Activated CD8-positive, alpha-beta memory T cell treated with anti-CD3 and anti-CD28 coated beads for 24 hours (primary cell): ENCODE data around the gene NR1H2.
"Not testable (repeated sequence)": the region's sequence is repeated elsewhere in the genome, so short reads cannot be mapped to it uniquely, and the experiment has no call there.

Source experiments
- DNase-seq: peaks from one replicate; pipeline ENCODE4 v3.0.0-alpha.2; 2020

NR1H2 gene

DNA sequence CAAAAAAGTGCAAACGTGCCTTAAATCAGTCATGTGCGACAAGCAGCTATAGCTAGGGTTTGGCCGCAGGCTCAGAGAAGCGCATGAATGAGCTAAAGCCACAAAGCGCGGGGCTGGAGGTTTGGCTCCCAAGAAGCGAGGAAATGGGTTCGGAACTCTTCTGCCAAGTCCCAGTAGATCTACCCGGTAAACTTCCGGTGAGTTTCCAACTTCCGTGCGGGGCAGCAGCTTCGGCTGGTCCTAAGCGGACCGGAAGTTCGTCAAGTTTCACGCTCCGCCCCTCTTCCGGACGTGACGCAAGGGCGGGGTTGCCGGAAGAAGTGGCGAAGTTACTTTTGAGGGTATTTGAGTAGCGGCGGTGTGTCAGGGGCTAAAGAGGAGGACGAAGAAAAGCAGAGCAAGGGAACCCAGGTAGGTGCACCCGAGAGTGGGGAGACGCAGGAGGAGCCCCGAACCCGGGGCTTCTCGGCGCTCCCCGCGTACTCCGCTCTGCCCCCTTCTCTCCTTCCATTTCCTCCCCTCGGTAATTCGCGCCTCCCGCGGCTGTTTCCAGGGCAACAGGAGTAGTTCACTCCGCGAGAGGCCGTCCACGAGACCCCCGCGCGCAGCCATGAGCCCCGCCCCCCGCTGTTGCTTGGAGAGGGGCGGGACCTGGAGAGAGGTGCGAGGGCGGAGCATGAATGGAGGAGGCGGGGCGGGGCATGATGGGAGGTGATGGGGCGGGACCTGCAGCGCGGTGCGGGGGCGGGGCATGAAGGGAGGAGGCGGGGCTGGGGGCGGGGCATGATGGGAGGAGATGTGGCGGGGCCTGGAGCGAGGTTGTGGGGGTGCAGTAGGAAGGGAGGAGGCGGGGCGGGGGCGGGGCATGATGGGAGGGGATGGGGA, at the start of gene NR1H2:
NR1H2 (plus strand) TSS at position 292 of the 885 bp plus-strand sequence. CDS start 1,149 bp downstream, outside the sequence.
- peak; percentile 97 for DNase-seq

DNA sequence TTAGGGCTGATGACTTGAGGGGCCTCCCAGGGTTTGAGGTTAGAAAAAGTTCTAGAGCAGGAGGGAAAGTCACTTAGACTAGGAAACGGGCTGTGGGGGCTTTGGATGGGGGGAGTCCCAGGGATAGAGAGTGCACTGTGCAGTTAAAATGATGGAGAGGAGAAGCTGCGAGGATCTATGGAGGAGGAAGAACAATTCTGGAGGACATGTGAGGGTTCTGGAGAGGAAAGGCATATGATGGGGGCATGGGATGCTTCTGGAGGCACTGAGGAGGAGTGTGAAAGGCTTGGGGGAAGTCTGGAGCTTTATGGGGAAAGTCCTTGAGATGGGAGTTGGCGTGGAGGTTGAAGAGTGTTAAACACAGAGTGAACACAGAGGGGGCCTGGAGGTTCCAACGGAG, 49.2 kb upstream of the NR1H2 start:
- no peak for DNase-seq

DNA sequence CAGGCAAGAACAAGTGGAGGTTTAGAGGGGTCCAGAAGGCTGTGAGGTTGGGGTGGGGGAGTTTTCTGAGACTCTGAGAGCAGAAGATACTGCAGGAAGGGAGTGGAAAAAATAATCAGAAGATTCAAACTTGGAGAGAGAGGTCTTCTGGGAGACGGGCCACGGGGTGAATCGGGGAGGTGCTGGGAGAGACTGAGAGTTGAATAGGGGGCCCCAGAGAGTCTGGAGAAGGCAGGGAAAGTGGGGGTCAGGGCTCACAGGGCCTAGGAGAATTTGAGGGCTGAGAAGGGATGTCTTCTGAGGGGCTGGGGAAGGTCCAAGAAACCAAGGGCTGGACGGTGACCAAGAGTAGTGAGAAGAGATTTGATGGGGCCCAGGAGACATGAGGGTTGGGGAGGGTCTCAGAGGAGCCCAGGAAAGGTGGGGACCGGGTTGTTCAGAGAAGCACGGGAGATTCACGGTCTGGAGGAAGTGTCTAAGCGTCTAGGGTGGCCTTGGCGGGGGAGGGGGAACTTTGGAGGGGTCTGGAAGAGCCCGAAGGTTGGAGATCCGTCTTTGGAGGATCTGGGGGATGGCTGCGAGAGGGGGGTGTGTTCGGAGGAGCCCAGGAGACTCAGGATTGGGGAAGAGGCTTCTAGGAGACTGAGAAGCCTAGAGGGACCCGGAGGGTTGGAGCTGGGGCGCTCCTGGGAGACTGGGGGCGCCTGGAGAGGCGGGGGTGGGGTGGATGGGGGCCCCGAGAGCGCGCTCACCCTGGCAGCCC, 48.6 kb upstream of the NR1H2 start:
- DNase-seq = no peak

DNA sequence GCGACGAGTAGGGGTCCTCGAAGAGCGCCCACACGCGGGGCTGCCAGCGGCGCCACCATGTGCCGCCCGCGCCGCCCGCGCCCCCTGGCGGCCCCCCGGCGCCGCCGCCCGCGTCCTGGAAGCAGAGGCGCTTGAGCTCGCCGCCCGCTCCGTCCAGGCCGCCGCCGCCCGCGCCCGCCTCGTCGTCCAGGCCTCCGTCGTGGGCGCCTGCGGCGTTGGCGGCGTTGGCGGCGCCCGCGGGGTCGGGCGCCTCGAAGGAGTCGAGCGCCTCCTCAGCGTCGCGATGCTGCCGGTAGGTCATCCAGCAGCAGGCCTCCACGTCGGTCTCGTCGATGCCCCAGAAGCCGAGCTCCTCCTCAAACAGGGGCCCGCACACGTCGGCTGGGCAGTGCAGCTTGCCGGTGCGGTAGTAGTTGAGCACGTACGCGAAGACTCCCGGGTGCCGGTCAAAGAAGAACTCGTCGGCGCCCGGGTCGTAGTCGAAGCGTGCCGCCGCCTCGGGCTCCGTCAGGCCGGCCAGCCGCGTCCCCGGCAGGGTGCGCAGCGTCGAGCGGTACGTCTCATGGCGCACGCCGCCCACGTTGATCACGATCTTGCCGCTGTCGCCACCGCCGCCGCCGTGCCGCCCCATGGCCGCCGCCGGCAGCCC, 47.9 kb upstream of the NR1H2 start:
- peak; percentile 64 for DNase-seq

DNA sequence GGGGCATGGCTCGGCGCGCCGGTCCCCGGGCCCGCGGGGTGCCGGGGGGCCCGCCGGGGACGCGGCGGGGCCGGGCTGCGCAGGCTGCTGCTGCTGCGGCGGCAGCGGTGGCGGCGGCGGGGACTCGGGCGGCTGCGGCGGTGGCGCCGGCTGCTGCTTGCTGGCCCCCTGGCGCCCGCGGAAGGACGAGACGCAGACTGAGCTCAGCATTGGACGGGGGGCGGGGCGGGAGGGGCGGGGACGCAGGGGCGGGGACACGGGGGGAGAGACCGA, 47.4 kb upstream of the NR1H2 start:
- DNase-seq = no peak

DNA sequence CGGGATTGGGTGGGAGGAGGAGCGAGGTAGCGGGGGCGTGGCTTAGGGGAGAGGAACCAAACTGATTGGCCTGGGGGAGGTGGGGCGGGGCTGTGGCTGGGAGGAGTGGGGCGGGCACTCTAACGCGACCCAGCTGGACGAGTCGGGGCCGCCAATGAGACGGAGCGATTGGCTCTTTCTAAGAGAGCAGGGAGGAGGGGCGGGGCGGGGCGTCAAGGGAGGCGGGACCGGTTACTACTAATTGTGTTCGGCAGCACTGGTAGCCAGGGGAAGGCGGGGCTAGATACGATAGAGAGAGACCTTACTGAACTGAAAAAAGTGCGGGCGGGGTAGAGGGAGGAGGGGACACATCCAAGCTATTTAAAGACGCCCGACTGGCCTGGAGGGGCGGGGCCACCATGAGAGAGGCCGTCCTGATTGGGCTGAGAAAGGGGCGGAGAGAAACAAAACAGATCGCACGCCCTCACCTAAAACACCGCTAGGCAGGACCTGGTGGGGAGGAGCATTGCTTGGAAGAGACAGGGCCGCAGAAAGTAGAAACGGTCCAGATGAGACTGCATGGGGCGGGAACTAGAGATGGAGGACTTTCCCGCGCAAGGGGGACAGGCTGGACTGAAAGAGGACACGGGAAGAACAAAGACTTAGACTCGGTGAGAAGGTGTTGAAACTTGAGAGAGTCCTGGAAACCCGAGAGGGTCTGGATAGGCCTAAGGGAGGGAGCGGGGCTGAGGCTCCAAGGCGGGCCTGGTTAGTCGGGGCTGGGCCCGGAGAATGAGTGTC, 46.9 kb upstream of the NR1H2 start, which contains the start of gene KCNC3:
KCNC3 (minus strand) TSS at position 232 of the 780 bp plus-strand sequence. CDS start 295 bp downstream, outside the sequence.
- peak; percentile 84 for DNase-seq

DNA sequence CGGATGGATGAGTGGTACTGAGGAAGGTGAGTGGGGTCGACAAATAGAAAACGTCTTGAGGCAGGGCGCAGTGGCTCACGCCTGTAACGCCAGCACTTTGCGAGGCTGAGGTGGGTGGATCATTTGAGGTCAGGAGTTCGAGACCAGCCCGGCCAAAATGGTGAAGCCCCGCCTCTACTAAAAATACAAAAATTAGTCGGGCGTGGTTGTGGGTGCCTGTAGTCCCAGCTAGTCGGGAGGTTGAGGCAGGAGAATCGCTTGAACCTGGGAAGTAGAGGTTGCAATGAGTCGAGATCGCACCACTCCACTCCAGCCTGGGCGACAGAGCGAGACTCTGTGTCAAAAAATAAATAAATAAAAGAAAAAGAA, 46.3 kb upstream of the NR1H2 start:
- not testable (repeated sequence) for DNase-seq

DNA sequence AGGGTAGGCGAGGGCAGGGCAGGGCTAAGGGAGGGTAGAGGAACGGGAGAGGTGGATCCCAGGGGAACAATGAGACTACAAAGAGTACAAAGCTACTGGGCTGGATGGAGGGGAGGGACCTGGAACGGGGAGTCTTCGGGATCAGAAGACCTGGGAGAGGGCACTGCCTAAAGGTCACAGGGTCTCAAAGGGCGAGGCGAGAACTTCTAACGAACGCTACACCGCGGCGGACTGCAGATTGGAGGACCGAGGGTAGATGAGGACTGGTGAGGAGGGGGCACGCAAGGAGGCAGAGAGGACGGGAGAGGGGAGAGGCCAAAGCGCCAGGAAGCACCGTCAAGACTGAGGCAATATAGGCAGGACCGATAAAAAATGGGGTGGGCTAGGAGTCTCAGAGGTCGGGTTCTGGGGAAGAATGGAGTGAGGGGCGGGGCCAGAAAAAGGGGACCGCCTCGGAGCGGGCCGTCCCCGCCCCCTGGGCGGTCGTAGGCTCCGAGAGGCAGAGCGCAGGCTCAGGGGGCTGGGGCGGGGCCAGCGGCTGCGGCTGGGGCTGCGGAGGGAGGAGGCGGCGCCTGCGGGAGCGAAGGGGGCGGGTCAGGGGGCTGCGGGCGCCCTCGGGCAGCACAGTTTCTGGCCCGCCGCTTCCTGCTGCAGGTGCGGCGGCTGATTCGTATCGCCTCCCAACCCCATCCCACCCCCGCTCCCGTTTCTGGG, 45.7 kb upstream of the NR1H2 start:
- DNase-seq = peak; percentile 83

DNA sequence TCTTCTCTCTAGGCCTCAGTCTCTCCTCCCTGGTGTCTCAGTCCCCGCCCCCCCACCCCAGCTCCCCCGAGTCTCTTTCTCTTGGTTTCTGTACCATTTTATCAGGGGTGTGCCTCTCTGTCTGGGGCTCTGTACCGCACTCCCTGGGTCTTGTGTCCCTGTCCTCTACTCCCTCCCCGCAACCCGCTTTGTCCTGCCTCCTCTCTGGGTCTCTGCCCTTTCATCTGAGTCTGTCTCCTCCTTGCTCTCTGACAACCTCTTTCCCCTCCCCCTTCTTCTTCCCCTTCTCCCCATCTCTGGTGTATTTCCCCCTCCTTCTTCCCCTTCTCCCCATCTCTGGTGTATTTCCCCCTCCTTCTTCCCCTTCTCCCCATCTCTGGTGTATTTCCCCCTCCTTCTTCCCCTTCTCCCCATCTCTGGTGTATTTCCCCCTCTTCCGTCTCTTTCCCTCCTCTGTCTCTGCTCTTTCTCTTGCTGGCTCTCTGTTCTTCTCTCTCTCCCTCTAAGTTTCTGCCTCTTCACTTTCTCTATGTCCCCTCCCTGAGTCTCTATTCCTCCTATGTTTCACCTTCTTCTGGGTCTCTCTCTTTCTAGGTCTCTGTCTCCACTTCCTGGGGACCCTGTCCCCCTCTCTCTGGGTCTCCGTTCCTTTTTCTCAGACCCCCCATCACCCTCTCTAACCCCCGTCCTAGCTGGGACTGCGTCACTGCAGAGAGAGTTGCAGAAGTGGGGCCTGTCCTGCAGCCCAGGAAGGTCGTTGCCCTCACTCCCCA, 44.9 kb upstream of the NR1H2 start:
- no peak for DNase-seq

DNA sequence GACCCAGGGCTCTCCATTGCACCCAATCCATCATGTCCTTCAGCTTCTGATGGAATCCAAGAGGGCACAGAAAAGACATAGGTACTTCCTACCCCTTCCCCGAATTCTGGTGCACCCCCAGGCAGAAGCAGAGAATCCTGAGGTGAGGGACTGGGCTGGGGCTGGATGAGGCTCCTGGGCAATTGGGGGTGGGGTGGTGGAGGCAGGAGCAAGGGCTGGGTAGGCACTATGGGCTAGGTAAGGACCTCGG, 44.3 kb upstream of the NR1H2 start:
- no peak for DNase-seq

DNA sequence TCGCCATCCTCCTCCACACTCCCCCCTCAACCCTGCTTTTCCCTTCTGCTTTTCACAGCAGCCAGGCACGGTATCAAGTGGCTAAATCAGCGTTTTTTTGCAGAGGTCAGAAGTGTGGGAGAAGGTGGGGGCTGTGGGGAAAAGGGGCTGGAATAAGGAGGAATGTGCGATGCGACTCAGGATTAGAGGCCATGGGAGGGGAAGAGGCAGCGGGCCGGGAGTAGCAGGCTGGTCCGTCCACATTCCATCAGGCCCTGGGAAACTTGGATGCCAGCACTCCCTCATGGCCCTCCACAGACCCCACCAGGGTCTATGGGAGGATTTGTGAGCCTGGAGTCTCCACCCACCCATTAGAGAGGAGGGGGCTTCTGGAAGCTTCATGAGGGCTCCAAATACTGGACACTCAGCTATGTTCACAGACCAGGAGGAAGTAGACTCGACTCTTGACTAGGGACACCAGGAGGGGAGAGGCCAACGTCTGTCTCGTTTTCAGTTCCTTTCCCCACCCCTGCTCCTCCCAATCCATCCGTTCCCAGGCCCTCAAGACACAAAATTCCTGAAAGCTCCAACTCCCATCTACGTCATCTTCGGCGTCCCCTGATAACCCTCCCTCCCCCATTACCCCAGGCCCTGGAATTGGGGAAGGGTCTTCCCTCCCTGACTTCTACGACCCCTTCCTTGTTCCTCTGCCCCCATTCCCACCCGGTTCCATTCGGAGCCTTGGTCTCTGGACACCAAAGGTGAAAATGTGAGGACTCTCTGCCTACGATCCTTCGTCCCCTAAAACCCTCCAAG, 43.8 kb upstream of the NR1H2 start:
- no peak for DNase-seq

DNA sequence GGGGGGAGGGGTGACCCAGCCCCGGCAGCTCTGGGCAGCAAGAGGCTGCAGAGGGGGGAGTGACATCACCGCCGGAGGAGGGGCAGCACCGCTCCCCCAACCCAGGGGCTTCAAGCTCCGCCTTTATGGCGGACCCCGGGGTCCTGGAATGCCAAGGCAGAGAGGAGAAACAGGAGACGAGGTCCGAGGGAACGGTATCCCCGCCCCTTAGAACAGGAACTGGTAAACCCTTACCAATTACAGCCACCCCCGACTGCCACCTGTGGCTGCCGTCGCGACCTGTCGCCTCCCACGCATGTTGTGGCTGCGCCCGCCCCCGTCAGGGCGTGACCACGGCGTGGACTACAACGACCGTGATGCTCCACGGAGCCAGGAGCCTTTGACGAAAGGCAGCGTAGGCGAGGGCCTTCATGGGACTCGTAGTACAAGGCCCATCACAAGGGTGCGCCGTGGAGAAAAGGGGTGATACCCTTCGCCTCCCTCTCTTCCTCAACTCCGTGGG, 43.0 kb upstream of the NR1H2 start:
- DNase-seq = peak; percentile 94

DNA sequence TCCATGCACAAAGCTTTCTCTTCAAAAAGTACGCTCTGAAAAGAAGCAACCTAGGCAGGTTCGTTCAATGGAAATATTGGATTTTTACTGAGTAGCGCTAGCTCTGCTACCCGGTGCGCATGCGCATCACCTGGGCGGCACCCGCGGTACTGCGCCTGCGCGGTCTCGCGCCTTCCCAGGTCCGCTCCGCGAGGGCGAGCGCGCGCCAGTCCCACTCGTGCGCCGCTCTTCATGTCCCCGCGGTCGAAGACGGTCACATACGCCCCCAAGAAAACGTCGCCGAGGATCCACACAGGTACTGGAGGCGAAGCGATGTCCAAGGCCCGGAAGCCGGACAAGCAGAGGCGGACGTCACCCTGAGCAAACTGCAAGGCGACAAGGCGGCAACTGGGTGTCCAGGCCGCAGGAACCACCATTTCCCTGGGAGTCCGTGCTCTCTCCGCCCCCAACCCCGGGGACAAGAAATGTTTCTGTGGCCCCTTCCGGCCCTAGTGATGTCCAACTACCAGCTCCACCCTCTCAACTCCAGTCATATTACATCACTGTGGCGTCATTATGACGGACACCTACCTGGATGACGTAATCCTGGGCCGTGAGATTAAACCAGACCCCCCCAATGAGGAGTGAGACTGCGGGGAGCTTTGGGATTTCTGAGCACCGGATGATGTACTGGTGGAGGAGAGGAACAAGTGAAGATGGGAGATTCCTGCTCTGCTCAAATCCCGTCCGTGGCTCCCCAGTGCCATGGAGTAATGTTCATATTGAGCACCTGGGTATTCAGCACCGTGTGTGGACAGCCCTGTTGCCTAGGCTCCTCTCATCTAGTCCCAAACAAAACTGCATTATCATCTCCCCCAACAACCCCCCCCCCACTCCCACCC, 42.3 kb upstream of the NR1H2 start:
- peak; percentile 95 for DNase-seq

DNA sequence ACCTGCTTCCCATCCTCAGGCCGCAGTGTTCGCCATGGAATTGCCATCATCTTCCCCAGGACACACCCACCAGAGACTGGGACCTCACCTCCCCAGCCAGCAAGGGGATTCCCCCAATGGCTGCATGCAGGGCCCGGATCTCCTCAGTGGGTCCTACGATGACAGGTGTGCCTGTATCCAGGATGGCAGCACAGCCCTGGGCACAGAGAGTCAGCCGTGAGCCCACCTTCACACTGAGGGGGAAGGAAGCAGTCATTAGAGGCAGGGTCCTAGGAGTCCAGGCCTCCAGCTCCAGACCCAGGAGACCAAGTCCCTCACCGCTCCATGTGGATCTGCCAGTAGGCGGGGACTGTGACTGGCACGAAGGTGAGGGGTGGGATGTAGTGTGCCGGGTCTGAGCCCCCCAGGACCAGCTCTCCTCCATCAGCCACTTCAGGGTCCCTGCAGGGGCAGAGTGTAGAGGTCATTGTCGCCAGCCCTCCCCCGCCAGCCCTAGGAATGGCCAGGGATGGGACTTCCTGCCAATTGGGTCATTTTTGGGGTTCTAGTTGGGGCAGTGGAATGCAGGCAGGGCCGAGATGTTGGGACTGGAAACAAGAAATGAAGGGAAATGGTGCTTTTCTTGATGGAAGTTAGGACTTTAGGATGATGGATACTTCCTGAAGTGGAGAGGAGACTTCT, 41.4 kb upstream of the NR1H2 start:
- no peak for DNase-seq

DNA sequence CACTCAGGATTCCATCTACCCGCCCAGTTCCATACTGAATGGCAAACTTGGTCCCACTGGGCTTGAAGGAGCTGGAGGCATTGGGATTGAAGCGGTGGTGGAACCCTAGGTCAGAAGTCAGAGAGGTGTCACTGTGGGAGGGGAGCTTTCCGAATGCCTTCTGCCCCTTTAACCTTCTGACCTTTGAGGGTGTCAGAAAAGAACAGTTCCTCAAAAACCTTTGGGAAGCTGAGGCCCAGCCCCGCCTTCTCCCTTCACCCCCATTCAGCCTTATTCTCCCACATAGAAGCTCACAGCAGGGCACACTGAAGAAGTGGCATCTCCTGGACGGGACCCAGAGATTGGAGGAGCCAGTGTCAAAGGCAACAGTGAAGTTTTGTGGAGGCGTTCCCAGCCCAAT, 39.2 kb upstream of the NR1H2 start:
- DNase-seq = not testable (repeated sequence)

DNA sequence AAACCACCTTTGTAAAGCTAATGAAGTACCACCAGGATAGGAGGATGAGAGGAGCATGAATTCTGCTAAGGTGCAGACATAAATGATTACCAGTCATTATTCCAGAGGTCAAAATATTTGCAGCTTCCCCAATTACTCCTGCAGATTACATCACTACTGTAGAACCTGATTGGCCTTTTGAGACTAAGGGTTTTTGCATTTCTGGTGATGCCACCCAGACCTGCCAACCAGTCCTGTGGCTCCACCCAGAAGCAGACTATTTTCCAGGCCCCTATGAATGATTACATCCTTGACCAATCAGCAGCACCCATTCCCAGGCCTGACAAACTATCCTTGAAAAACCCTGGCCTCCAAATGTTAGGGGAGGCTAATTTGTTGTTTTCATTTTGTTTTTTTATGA, 35.9 kb upstream of the NR1H2 start:
- DNase-seq = no peak

DNA sequence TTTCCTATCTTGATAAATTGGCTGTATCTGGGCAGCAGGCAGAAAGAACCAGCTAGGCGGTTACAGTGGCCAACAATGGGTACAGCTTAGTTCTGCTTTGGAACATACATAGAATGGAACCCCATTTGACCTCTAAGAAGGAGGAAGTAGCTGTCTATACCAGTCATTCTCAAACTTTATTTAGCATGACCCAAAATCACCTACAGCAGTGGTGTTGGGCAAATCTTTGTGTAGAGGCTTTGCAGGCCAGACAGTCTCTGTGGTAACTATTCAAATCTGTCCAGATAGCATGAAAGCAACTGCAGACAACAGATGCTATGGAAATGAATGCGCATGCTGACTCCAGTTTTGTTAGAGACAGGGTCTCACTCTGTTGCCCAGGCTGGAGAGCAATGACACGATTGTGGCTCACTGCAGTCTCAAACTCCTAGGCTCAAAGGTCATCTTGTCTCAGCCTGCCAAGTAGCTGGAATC, 35.1 kb upstream of the NR1H2 start:
- DNase-seq = no peak

DNA sequence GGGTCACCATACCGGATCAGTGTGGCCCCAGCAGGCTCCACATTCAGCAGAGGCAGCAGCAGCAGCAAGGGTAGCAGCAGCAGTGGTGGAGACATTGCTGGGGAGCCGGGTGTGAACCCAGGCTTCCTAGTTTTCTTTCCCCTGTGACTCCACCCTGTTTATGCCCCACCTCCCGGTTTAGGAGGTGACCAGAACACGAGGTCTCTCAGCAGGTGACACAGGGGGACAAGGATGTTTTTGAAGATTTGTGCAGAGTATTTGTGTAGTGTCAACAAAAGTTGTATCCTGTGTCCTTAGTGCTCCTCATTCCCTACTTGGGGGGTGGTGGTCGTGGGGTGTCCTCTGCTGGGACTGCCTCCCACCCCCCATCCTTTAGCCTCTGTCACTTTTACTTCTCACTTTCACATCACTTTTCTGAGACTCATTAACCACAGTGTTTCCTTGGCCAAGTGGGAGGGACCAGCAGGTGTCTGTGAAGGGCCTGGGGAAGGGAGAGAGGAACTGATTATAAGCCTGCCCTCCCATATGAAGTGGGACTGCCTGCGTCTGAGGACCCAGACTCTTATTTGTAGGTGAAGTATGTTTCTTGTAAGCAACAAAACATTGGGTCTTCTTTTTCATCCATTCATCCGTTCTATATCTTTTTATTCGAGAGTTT, 31.5 kb upstream of the NR1H2 start:
- DNase-seq = no peak
